ENCODE results near the gene SLC22A3.
"Not testable (repeated sequence)": the region's sequence is repeated elsewhere in the genome, so short reads cannot be mapped to it uniquely, and the experiment has no call there.

The SLC22A3 gene

DNA sequence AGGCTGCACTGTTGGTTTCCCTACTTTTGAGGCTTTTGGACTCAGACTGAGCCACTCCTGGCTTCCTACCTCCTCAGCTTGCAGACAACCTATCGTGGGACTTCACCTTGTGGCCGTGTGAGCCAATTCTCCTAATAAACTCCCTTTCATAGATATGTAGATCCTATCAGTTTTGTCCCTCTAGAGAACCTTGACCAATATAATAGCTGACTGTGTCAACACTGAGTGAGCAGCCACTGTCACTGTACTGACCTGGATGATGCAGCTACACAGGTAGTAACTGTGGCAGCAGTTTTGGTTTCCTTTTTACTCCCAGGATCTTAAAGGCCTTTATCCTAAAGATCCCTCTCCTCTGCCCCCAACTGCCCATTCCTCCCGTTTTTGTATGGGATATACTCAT lies 70.2 kb downstream of the SLC22A3 start:
- DNase-seq = no peak

DNA sequence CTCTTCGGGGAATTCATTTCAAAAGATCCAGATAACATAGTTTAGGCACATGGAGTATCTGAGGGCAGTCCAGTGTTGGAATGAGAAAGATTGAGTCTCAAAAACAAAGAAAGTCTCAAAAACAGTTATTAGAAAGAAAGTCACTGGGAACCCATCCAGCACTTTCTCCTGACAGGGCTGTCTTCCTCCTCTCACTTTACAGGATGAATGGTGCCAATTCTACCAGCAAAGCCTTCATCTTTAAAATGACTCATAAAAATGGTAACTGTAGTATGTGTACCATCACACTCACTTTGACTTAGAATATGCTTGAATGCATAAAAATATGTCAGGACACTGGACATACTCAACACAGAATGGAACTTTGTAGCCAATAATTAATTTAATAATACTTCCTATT lies 71.3 kb downstream of the SLC22A3 start:
- DNase-seq = no peak

DNA sequence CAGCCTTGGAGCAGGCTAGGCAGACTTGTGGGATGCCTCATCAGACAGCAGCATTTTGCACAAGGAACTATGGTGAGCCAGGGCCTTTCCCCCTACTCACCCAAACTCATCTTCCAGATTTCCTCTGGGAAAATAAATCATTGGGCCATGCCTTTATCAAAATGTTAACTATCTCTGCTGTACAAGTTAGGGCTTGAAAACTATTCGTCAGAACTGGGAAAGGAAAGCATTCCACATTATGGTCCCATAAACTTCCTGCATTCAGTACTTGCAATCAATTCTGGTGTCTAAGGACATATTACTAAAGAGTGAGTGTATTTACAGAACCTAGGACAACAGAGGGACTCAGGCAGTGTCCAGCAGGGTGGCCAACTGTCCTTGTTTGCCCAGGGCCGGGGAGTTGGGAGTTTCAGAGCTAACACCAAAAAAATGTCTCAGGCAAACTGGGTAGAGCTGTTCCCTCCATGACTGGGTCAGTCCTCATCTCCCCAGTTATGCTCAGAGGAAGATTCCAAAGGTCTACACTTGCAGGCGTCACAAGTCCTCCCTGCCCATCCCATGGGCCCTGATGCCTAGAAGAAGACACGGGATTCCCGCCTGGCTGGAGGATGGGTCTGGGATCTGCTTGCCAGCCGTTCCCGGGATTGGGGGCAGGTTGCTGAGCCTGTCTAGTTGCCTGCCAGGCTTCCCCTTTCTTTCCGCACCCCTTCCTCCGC lies 72.2 kb downstream of the SLC22A3 start:
- DNase-seq = no peak

DNA sequence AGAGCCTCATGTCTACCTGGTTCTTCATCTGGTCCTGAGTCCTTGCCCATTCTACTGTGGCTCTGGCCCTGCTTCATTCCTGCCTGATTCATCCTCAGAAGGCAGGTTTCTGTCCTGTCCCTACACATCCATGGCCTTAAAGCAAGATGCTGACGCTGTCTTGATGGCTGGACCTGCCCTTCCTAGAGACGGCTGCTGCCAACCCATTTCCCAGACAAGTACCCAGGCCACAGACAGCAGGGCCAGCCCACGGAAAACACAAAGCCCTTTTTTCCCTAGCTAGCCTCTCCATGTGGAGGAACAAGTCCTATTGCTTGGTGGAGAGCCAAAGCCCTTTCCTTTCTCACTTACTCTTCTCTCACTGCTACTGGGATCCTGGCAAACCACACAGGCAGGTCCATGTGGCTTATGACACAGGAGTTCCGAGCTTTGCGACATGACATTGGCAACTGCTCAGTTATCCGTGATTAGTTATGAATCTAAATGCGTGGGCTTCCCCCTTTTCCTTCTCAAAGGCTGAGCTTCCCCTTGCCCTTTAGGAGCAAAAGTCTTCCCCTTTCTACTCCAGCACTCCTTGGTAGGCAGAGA lies 72.9 kb downstream of the SLC22A3 start:
- no peak for DNase-seq

DNA sequence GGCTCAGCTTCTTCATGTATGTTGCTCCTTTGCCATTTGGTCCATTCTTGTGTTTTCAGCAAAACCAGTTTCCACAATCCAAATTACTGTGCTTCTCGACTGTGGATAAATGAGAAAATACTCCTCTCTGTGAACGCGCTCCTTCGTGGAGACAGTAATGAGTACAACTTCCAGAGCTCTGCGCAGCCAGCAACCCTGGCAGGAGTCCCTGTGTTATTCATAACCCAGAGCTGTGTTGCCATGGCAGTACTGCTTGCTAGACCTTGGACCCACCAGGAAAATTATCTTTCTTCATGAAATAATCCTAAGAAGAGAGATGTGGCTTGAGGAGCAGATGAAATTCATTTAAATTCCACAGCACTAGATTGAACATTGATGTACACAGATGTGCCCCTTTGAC lies 73.7 kb downstream of the SLC22A3 start:
- DNase-seq = no peak

DNA sequence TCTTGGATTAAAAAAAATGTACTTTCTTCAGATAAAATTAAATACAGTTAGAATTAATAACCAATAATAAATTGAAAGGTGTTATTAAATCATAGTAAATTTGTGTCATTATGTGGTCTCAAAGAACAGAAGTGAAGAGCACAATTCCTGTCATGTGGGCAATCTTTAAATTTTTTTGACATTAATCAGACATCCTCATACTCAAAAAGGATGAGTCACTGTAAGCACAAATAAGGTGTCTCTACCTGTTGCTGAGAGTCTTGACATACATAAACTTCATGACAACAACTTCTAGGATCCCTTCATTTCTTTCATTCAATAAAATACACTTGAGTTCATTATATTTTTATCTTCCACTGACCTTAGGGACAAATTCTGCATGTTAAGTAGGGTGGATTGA lies 76.1 kb downstream of the SLC22A3 start:
- DNase-seq = no peak

DNA sequence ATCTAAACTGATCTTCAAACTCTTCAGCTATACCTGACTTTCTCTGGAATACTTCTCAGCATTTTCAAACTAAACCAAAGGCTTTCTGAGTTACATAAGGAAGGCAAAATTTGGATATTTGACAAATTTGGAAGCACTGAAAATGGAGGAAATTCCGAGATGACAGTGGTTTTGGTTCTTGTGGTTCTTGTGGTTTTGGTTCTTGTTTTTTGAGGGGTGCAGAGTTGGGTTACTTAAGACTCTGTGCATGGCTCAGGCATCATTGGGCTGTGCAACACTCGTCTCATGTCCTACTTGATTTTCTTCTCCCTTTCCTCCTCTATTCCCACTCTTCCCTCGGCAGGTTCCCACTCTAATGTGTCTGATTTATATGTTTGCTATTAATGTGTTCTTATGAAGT lies 78.0 kb downstream of the SLC22A3 start:
- no peak for DNase-seq

DNA sequence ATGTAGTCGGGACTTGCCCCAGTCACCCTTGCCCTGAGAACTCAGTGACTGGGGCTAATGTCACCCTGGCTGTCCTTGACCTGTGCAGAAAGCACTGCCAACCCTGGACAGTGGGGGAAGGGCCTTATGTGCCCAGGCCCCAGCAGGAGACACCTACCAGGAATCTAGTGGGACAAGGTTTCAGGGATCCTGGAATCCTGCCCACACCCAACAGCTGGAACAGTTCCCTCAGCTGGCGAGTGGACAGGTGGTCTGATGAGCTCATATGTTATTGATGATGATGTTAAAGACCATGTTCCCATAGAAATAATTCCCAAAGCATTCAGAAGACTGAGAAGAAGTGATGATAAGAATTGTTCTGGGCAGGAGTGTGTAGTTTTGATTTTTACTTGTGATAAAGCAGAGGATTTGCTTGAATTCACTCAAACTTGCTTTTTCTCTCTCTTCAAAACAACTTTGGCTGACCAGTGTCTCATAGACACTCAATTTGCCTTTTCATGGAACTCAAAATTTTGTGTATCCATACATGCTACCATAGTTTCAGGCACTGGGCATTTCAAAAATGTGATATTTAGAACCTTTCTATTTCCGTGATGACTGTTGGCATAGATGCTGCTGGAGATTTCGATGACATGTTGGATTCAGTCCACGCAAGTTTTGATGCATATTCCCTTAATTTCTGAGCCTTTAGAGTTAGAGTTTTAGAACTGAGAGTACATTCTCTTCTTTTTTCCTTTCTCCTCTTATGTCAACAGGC lies 79.3 kb downstream of the SLC22A3 start:
- DNase-seq = no peak

DNA sequence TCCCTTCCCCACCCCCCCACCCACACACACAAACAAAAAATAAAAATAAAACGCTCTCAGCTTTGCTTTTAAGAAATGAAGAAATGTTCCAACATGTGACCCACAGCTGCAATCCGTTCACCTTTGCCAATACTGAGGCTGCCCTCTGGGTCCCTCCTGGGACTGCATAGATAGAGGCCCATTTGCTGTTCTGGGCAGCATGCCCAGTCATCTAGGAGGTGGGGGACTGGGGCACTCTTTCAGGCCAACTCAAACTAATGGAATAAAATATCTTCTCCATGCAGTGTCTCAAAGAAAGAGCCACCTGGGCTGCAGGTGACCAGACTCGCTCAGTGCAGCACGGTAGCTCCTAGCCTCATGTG lies 79.9 kb downstream of the SLC22A3 start:
- DNase-seq = no peak

DNA sequence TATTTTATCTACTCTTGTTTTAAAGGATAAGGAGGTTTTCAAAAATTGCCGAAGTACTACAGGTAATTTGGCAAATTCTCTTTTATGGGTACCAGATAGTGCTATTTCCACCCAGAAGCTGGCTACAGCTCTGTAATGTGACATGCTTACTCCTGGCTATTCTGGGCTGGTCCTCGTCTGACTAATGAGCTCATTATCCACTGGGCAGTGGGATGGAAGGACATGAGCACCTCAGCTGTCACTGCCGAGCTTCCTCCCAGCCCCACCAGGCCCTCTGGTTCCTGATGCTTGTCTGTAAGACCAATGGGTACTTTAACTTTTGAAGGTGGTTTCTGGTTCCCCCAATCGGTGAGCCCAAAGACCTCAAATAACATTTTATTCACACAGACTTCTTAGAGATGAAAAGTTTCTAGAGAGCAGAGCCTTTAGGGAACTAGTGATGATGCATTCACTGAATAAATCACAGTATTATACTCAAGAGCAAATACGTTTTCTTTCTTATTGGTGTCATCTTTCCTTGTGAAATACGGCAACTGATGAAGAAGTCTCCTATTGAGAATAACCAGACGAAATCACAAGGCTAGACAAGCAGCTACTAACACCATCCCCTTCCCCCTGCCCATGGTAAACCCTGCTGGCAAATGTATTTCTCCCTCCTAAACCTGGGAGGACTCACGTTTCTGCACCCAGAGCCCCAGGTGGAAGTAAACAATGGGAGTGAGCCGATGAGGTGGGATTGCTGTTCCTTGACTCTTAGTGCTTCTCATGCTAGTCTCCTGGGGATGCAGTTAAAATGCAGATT lies 80.8 kb downstream of the SLC22A3 start:
- no peak for DNase-seq

DNA sequence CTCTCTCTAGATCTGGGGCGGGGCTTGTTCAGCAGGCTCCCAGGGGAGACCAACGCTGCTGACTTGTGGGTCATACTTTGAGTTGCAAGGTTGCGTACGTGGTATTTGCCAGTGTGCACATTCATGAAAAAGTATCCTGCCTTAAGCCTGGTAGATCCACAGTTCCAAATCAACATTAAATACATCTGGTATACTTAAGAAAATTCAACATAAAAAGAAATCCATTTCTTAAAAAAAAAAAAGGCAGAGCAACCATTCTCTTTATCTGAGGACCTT lies 81.4 kb downstream of the SLC22A3 start:
- DNase-seq = no peak

DNA sequence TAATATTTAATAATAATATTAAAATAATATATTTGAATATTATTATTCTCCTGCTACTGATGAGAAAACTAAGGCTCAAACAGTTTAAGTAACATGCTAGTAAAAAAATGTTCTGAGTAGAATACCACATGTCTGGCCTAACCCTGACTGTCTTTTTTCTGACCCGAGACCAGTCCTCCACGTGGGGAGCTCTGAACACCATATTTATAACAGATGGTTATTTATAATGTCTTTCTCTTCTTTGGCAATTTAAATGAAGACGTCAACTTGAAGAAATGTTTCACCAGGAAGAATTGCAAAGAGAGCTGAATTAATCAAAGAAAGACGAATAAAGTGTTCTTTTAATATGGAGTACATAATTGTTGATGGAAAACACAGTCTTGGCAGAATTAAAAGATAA lies 82.0 kb downstream of the SLC22A3 start:
- DNase-seq = no peak

DNA sequence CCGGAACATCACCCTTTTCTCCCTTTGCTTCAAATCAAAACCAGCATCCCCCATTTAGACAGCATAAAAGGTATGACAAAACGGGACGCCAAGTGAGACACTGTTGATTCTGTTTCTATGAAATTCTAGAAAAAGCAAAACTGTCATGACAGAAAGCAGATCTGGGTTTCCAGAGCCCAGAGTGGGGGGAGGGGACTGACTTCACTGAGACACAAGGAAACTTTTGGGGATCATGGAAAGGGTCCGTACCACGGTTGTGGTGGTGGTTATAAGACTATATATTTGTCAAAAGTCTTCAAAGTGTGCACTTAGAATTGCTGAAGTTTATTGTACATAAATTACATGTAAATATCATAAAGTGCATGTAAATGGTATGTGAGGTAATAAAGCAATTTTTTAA lies 82.6 kb downstream of the SLC22A3 start:
- DNase-seq = no peak

DNA sequence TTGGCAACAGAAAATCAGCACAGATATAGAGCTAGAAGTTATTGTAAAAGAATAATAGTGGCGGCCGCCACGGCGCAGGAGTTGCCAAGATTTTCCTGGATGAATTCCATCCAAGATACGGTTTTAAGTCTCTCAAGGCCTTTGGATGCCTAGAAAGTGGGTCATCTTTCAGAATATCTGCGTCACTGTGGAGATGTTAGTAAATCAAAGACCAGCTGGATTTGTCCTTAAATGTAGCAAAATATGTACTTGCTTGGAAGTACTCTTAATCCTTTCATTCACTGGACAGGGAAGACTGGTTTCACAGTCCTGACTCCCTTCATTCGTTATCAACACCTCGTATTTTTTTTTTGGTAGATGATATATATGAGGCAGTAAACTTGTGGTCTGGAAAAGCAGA lies 83.0 kb downstream of the SLC22A3 start:
- DNase-seq = no peak

DNA sequence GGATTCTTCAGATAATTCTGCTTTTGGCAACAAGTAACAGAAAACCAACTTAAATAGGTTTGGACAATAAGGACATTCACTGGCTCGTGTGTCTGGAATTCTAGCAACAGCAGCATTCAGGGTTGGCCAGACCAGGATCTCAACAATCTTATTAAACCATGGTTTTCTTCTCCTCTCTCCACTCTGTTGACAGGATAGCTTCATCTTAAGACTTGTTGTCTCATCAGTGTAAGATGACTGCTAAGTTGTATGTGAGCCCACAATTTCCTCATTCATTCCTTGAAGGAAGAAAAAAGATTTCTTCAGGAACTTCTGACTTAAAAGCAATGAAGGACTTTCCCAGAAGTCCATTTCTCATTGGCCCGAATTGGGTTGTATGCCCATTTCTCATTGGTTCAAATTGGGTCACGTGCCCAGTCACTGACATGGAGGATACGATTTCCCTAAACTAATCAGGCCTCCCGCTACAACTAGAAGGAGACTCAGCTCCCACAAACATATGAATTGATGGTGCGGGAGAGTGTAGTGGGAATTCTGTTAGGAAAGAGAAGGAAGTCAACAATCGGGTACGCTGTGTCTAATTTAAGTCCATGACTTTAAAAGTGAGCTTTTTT lies 83.7 kb downstream of the SLC22A3 start:
- DNase-seq = no peak

DNA sequence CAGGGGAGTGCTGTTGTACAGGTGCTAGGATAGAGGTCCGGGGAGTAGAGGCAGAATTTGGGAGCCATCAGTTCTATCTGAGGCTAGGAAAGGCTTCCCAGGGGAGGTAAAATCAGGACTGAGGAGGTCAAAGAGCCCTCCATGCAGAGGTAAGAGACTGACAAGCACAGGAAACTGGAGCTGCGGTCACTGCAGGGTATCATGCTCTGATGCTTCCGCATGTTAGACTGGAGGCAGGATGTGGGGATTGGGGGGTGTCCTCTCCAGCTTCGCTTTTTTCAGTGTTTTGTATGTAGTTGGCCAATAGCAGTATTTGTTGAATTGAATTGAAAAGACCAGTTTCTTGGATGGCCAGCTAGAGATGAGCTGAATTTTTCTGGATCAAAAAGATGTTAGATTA lies 87.8 kb downstream of the SLC22A3 start:
- DNase-seq = no peak

DNA sequence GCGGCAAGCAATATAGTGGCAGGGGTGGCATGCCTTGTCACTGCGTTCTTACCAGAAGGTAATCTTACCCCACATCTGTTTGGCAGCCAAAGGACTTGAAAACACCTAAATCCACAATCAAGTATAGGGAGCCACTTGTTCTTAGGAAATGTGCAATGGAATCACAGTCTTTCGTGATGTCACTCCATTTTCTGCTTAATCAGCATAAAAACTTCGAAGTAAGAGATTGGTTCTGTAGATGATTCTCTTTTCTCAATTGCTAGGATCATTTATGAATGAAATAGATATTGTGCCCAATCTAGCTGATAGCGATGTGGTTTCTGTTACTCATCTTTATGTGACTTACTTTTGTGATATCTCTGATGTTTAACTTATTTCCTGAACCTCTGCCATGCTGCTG lies 89.0 kb downstream of the SLC22A3 start:
- DNase-seq = no peak

DNA sequence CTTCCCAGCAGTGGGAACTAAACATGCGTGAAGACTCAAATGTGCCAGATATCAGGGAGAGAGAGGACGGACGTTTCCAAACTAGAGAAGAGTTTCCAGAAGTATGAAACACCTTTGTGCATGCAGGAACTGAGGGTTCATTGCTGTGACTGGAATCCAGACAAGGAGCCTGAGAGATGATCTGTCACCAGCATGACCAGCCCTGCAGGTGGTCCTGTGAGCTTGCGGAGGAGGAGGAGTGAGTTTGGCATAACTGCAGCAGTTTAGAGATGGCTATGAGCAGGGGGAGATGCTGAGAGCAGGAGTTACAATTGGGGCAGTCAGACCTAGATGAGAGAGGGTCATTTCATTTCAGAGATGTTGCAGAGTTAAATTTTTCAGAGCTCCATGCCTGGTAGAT lies 89.6 kb downstream of the SLC22A3 start:
- no peak for DNase-seq

DNA sequence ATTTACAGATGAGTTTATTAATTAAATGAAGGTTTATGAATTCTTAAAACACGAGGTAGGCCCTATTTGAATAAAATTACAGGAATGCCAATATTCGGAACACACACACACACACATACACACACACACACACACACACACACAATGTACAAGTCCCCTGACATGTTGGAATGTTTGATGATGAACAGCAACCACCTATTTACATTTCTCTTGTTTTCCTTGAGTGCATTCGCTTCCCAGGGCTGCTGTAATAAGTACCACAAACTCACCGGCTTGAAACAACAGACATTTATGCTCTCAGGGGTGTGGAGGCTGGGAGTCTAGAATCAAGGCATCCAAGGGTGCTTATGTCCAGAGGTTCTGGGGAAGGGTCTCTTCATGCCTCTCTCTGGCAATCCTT lies 90.3 kb downstream of the SLC22A3 start:
- DNase-seq = no peak

DNA sequence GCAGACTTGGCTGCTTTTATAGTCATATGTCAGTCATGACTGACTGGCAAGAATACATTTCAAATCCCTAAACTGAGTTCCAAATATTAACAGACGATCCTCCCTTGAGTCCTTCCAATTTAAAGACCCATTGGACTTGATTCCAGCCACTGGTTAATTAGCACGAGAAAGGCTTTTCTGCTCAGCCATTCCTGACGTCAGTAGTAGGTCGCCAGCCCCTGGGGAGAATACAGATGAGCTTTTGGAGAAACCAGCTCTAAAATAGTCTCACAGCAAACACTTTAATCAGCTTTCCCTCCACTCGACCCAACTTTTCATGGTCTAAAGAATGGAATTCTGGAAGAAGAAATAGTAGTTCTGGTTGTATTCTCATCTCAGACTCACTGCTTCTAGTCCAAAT lies 91.6 kb downstream of the SLC22A3 start:
- no peak for DNase-seq

DNA sequence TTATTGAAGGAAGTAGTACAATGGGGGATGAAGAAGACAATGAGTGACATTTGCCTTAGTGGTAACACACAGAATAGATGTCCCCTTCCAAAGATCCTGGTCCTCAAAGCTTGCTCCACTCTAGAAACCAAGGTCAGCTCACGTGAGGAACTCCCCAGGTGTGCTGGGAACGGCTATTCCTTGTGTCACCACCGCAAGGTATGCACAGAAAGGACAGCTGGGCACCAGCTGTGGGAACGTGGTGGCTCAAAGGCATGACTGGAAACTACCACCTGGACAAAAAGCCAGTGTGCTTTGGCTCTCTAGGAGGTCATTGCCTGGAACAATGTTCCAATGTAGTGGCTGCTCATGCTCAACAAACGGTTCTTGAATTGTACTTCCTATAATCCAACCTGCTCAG lies 94.0 kb downstream of the SLC22A3 start:
- no peak for DNase-seq

DNA sequence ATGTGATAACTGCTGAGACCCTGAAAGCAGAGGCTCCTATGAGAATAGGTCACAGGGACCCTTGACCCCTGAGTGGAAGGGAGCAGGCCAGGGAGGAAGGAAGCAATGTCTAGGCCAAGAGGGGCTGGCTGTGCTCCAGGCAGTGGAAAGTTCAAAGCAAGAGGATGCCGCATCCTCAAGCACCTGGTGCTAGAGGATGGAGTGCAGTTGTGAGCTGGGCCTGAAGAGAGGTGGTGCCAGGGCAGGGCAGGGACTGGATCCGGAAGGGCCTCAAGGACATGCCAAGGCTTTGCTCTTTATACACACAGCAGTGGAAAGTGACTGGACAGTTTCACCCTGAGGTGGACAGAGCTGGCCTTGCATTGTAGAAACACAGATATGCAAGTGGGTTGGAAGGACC lies 97.0 kb downstream of the SLC22A3 start:
- DNase-seq = no peak

DNA sequence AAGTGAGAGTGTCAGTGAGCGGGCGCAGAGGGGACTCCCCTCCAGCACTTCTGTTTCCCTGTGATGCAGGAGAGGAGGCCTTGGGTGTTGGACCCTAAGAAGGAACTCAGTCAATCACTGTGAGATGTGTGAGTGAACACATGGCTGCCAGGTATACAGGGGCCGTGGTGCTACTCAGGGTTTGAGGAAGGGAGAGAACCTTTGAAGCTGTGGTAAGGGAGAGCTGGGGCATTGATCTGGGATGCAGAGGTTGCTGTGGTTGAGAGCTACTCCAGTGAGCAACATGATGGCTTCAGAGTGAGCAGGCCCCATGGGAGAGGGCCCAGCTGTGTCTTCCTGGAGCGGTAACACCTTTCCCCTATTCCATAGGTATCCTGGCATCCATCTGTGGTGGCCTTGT lies 99.2 kb downstream of the SLC22A3 start:
- no peak for DNase-seq

DNA sequence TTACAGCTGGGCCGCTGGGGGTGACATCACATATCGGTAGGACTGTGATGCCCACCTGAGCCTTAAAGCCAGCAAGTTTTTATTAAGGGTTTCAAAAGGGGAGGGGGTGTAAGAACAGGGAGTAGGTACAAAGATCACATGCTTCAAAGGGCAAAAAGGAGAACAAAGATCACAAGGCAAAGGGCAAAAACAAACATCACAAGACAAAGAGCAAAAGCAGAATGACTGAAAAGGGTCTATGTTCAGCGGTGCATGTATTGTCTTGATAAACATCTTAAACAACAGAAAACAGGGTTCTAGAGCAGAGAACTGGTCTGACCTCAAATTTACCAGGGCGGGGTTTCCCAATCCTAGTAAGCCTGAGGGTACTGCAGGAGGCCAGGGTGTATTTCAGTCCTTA lies 101.6 kb downstream of the SLC22A3 start:
- not testable (repeated sequence) for DNase-seq
